Measurements from ENCODE around the gene AMHR2.

AMHR2 gene

GRCh38 chr12:53452159-53453077, 28.8 kb downstream of the AMHR2 start (continued):
- TF ChIP-seq ZNF366 (tag by site-specific recombination; conservative IDR thresholded peaks at IDR 0.05), result no peak
- TF ChIP-seq ZNF175 (tag by site-specific recombination; IDR thresholded peaks at IDR 0.05), result no peak
- TF ChIP-seq, protein P1, sequence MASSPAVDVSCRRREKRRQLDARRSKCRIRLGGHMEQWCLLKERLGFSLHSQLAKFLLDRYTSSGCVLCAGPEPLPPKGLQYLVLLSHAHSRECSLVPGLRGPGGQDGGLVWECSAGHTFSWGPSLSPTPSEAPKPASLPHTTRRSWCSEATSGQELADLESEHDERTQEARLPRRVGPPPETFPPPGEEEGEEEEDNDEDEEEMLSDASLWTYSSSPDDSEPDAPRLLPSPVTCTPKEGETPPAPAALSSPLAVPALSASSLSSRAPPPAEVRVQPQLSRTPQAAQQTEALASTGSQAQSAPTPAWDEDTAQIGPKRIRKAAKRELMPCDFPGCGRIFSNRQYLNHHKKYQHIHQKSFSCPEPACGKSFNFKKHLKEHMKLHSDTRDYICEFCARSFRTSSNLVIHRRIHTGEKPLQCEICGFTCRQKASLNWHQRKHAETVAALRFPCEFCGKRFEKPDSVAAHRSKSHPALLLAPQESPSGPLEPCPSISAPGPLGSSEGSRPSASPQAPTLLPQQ (tag by site-specific recombination; IDR thresholded peaks at IDR 0.05), result peak; percentile 48
- TF ChIP-seq ZNF843 (tag by site-specific recombination; IDR thresholded peaks at IDR 0.05), result peak; percentile 55; the same call in 1 of the 2 replicates
- TF ChIP-seq SP3 (tag by site-specific recombination; IDR thresholded peaks at IDR 0.05), result peak; percentile 58
- TF ChIP-seq, protein P2, sequence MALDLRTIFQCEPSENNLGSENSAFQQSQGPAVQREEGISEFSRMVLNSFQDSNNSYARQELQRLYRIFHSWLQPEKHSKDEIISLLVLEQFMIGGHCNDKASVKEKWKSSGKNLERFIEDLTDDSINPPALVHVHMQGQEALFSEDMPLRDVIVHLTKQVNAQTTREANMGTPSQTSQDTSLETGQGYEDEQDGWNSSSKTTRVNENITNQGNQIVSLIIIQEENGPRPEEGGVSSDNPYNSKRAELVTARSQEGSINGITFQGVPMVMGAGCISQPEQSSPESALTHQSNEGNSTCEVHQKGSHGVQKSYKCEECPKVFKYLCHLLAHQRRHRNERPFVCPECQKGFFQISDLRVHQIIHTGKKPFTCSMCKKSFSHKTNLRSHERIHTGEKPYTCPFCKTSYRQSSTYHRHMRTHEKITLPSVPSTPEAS (tag by site-specific recombination; IDR thresholded peaks at IDR 0.05), result peak; percentile 54; the same call in 1 of the 2 replicates
- peak; percentile 67 for TF ChIP-seq ZFHX2 (tag by site-specific recombination; conservative IDR thresholded peaks at IDR 0.05)
- TF ChIP-seq, protein P3, sequence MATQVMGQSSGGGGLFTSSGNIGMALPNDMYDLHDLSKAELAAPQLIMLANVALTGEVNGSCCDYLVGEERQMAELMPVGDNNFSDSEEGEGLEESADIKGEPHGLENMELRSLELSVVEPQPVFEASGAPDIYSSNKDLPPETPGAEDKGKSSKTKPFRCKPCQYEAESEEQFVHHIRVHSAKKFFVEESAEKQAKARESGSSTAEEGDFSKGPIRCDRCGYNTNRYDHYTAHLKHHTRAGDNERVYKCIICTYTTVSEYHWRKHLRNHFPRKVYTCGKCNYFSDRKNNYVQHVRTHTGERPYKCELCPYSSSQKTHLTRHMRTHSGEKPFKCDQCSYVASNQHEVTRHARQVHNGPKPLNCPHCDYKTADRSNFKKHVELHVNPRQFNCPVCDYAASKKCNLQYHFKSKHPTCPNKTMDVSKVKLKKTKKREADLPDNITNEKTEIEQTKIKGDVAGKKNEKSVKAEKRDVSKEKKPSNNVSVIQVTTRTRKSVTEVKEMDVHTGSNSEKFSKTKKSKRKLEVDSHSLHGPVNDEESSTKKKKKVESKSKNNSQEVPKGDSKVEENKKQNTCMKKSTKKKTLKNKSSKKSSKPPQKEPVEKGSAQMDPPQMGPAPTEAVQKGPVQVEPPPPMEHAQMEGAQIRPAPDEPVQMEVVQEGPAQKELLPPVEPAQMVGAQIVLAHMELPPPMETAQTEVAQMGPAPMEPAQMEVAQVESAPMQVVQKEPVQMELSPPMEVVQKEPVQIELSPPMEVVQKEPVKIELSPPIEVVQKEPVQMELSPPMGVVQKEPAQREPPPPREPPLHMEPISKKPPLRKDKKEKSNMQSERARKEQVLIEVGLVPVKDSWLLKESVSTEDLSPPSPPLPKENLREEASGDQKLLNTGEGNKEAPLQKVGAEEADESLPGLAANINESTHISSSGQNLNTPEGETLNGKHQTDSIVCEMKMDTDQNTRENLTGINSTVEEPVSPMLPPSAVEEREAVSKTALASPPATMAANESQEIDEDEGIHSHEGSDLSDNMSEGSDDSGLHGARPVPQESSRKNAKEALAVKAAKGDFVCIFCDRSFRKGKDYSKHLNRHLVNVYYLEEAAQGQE (tag by site-specific recombination; IDR thresholded peaks at IDR 0.05), result 0 out of 2 replicates have a peak, but pooled peaks have one; percentile 49
- TF ChIP-seq SCRT1 (tag by site-specific recombination; IDR thresholded peaks at IDR 0.05; ENCODE audit: borderline replicate concordance), result no peak
- peak; percentile 83 for TF ChIP-seq ZIC2 (tag by site-specific recombination; IDR thresholded peaks at IDR 0.05)
- peak; percentile 32; the same call in 1 of the 2 replicates for TF ChIP-seq ZNF24 (tag by site-specific recombination; IDR thresholded peaks at IDR 0.05)
- peak; percentile 58 for TF ChIP-seq KLF9 (tag by site-specific recombination; IDR thresholded peaks at IDR 0.05; ENCODE audit: low read depth)
- TF ChIP-seq ZNF324 (tag by site-specific recombination; IDR thresholded peaks at IDR 0.05), result peak; percentile 92
- TF ChIP-seq ZNF600 (tag by site-specific recombination; IDR thresholded peaks at IDR 0.05), result 0 out of 2 replicates have a peak, but pooled peaks have one; percentile 47
- TF ChIP-seq, protein P4, sequence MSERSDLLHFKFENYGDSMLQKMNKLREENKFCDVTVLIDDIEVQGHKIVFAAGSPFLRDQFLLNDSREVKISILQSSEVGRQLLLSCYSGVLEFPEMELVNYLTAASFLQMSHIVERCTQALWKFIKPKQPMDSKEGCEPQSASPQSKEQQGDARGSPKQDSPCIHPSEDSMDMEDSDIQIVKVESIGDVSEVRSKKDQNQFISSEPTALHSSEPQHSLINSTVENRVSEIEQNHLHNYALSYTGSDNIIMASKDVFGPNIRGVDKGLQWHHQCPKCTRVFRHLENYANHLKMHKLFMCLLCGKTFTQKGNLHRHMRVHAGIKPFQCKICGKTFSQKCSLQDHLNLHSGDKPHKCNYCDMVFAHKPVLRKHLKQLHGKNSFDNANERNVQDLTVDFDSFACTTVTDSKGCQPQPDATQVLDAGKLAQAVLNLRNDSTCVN (tag by site-specific recombination; optimal IDR thresholded peaks at IDR 0.05), result peak; percentile 94
- peak; percentile 53 for TF ChIP-seq KLF1 (tag by site-specific recombination; IDR thresholded peaks at IDR 0.05)
- TF ChIP-seq ZNF391 (tag by site-specific recombination; IDR thresholded peaks at IDR 0.05; ENCODE audit: borderline replicate concordance, low read depth), result peak; percentile 54; the same call in 1 of the 2 replicates
- TF ChIP-seq, protein P5, sequence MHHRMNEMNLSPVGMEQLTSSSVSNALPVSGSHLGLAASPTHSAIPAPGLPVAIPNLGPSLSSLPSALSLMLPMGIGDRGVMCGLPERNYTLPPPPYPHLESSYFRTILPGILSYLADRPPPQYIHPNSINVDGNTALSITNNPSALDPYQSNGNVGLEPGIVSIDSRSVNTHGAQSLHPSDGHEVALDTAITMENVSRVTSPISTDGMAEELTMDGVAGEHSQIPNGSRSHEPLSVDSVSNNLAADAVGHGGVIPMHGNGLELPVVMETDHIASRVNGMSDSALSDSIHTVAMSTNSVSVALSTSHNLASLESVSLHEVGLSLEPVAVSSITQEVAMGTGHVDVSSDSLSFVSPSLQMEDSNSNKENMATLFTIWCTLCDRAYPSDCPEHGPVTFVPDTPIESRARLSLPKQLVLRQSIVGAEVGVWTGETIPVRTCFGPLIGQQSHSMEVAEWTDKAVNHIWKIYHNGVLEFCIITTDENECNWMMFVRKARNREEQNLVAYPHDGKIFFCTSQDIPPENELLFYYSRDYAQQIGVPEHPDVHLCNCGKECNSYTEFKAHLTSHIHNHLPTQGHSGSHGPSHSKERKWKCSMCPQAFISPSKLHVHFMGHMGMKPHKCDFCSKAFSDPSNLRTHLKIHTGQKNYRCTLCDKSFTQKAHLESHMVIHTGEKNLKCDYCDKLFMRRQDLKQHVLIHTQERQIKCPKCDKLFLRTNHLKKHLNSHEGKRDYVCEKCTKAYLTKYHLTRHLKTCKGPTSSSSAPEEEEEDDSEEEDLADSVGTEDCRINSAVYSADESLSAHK (tag by site-specific recombination; IDR thresholded peaks at IDR 0.05), result peak; percentile 64
- TF ChIP-seq ZNF501 (tag by site-specific recombination; IDR thresholded peaks at IDR 0.05), result peak; percentile 35; the same call in 1 of the 2 replicates
- TF ChIP-seq ZNF510 (tag by site-specific recombination; IDR thresholded peaks at IDR 0.05; ENCODE audit: insufficient replicate concordance), result no peak
- TF ChIP-seq ZFP69B (tag by site-specific recombination; IDR thresholded peaks at IDR 0.05), result peak; percentile 29; the same call in 1 of the 2 replicates
- TF ChIP-seq IKZF3 (tag by site-specific recombination; IDR thresholded peaks at IDR 0.05), result peak; percentile 55
- TF ChIP-seq BCL11A (tag by site-specific recombination; IDR thresholded peaks at IDR 0.05; ENCODE audit: low read depth), result peak; percentile 60
- no peak for TF ChIP-seq SETDB1 (IDR thresholded peaks at IDR 0.05; ENCODE audit: insufficient read length, low read length)
- peak; percentile 64 for TF ChIP-seq OVOL3 (tag by site-specific recombination; IDR thresholded peaks at IDR 0.05)
- peak; percentile 68 for TF ChIP-seq ZXDB (tag by site-specific recombination; IDR thresholded peaks at IDR 0.05)
- TF ChIP-seq ATF2 (tag by site-specific recombination; IDR thresholded peaks at IDR 0.05; ENCODE audit: low read depth), result no peak
- no peak for TF ChIP-seq ZNF133 (tag by site-specific recombination; IDR thresholded peaks at IDR 0.05)

All from HEK293 (cell line).